Keratinocyte (primary cell): ENCODE data around the gene LRRC10.

Experiments
- CTCF ChIP-seq, 3 experiments: IDR thresholded peaks in 1 of 3; conservative IDR thresholded peaks in 1 of 3; optimal IDR thresholded peaks in 1 of 3; 2 replicates in 2 of 3; 3 replicates in 1 of 3; pipeline versions ENCODE3 to v1.5.1; 2011; ENCODE audit warnings: low read length in 3 of 3, mild to moderate bottlenecking in 3 of 3, moderate library complexity in 2 of 3, control low read depth in 1 of 3, inconsistent platforms in 1 of 3; ENCODE audit not compliant: insufficient read depth in 2 of 3; ENCODE audit errors: extremely low read depth in 1 of 3
- EZH2 ChIP-seq: IDR thresholded peaks from one replicate; pipeline ENCODE4 v1.6.1; 2012; ENCODE audit warnings: inconsistent platforms, mild to moderate bottlenecking, low read length, moderate library complexity

DNA sequence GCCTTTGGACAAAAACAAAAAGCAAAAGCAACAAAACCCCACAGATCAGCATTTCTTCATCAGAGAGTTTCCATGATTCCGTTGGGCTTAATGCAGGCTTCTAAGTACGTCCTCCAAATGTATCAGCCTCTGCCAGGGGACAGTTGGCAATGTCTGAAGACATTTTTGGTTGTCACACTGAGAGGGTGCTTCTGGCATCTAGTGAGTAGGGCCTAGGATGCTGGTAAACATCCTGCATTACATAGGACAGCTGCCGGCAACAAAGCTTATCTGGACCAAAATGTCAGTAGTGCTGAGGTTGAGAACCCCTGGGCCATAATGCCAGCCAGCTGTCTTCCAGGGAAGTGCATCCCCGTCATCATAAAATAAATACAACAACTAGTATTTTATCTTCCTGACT lies 9.4 kb upstream of the LRRC10 start:
- no peak for TF ChIP-seq CTCF (optimal IDR thresholded peaks at IDR 0.05 in 1 of 3, IDR thresholded peaks at IDR 0.05 in 1 of 3, conservative IDR thresholded peaks at IDR 0.05 in 1 of 3; ENCODE audit: extremely low read depth in 1 of 3, insufficient read depth in 2 of 3, low read length in 3 of 3)
- TF ChIP-seq EZH2 = no peak
